ENCODE measurements around the gene KCNMA1.

GRCh38 chr10:77563638-77564270 is 73.9 kb downstream of the KCNMA1 start:
- no peak for TF ChIP-seq ZFX (IDR thresholded peaks at IDR 0.05)
- no peak for TF ChIP-seq CTCF (IDR thresholded peaks at IDR 0.05 in 2 of 3, conservative IDR thresholded peaks at IDR 0.05 in 1 of 3; ENCODE audit: borderline replicate concordance in 1 of 3, insufficient read depth in 1 of 3, low read depth in 2 of 3, low read length in 2 of 3)
- no peak for TF ChIP-seq YY1 (IDR thresholded peaks at IDR 0.05; ENCODE audit: extremely low read depth, insufficient replicate concordance, low read depth, low read length)
- TF ChIP-seq ZBTB33 (IDR thresholded peaks at IDR 0.05; ENCODE audit: extremely low read depth, insufficient replicate concordance, low read length) = no peak
- no peak for TF ChIP-seq ZNF274 (IDR thresholded peaks at IDR 0.05; ENCODE audit: low read depth, low read length)
- TF ChIP-seq SIN3A (IDR thresholded peaks at IDR 0.05; ENCODE audit: low read depth) = no peak
- no peak for TF ChIP-seq POLR2AphosphoS5 (IDR thresholded peaks at IDR 0.05; ENCODE audit: low read depth, low read length)
- no peak for TF ChIP-seq SP1 (IDR thresholded peaks at IDR 0.05; ENCODE audit: low read depth)
- TF ChIP-seq EZH2 (IDR thresholded peaks at IDR 0.05) = no peak
- no peak for TF ChIP-seq POLR2A (IDR thresholded peaks at IDR 0.05; ENCODE audit: borderline replicate concordance, extremely low read depth, insufficient read depth, insufficient read length)
- no peak for TF ChIP-seq ATF3 (IDR thresholded peaks at IDR 0.05)

Data from HCT116 (cell line).